Heart right ventricle (tissue), 16 donors: ENCODE measurements around the gene SLC30A2. TPM values are rescaled to one million over a fixed set of nuclear protein-coding genes. Genes with fewer than 3 reads are reported as not detected.
A peak's percentile ranks its signal among the peaks of the same experiment; 100 is the strongest.

Source experiments
- ATAC-seq, 8 donors: fragments of 200-7000 bp; cut with Tn5 transposase; one replicate each; pipeline ENCODE4 v1.9.1; 2020; ENCODE audit warnings: mild to moderate bottlenecking in 8 of 8, moderate library complexity in 8 of 8, moderate number of reproducible peaks in 1 of 8
- DNase-seq, 2 donors: peaks; one replicate each; pipeline ENCODE4 v3.0.0-alpha.2; 2020
- H3K27ac ChIP-seq, 10 donors: fragments of 200-600 bp; sonication (generic) in 2 of 10; one replicate each; pipeline versions ENCODE4 v1.5.0 to v1.8.0; 2020 to 2022; ENCODE audit warnings: mild to moderate bottlenecking in 3 of 10
- H3K27me3 ChIP-seq, 7 donors: fragments of 200-600 bp; one replicate each; pipeline ENCODE4 v1.8.0; 2021 to 2022; ENCODE audit warnings: mild to moderate bottlenecking in 2 of 7
- H3K36me3 ChIP-seq, 9 donors: fragments of 200-600 bp; sonication (generic) in 1 of 9; one replicate each; pipeline versions ENCODE4 v1.5.0 to v1.8.0; 2020 to 2022; ENCODE audit warnings: mild to moderate bottlenecking in 2 of 9
- H3K4me1 ChIP-seq, 9 donors: fragments of 200-600 bp; sonication (generic) in 1 of 9; one replicate each; pipeline versions ENCODE4 v1.5.0 to v1.8.0; 2020 to 2022; ENCODE audit warnings: mild to moderate bottlenecking in 4 of 9
- H3K4me3 ChIP-seq, 10 donors: fragments of 200-600 bp; sonication (generic) in 2 of 10; one replicate each; pipeline versions ENCODE4 v1.5.0 to v1.8.0; 2020 to 2022; ENCODE audit warnings: mild to moderate bottlenecking in 7 of 10, moderate library complexity in 2 of 10
- H3K9me3 ChIP-seq, 11 donors: fragments of 200-600 bp in 10 of 11; sonication (generic) in 2 of 11; one replicate each; pipeline versions ENCODE4 v1.5.0 to v1.8.0; 2013 to 2022; ENCODE audit warnings: mild to moderate bottlenecking in 2 of 11, control low read depth in 1 of 11, moderate library complexity in 1 of 11
- CTCF ChIP-seq, 9 donors: fragments of 200-600 bp; sonication (generic) in 2 of 9; IDR thresholded peaks; one replicate each; pipeline versions ENCODE4 v1.5.0 to v1.8.0; 2021 to 2022; ENCODE audit warnings: antibody characterized with exemption in 9 of 9, mild to moderate bottlenecking in 5 of 9, moderate library complexity in 1 of 9
- WGBS, 2 donors: extraction: QIAGEN DNeasy Blood & Tissue Kit; methylation state at CpG; one replicate each; pipeline ENCODE4 v1.1.7; 2013; ENCODE audit warnings: inconsistent platforms in 1 of 2; 5-methylcytosine and 5-hydroxymethylcytosine counted together
- intact Hi-C, 10 donors: fragments of 100-400 bp; cut with DNase I; formaldehyde crosslinking; loops; one replicate each; pipeline versions ENCODE4 v1.11.1 to v1.14.2; 2022
- polyA plus RNA-seq, 2 donors: library from polyadenylated mRNA; stranded (reverse); fragments of 200-250 nt; gene quantifications; one replicate each; pipeline ENCODE4 v1.2.3, GENCODE V29; 2013
- total RNA-seq, 10 donors: library from RNA; stranded (reverse); fragmentation: NEBNext Ultra II Directional in 3 of 10; extraction: Animal tissue kit (Norgen Biotek cat#: 25700) in 3 of 10; gene quantifications; one replicate each; pipeline versions ENCODE4 v1.2.1 to v1.2.4, GENCODE V29; 2021 to 2023
- donor health status: Arrhythmogenic right ventricular cardiomyopathy.
- donor health status: ischemic (EF 13 %, LVEDD 7.1; RV severe dilation, severe dysfunction).
- donor health status: healthy with polysubstance abuse.
- donor health status: DM: no; HTN: yes; CAD: no.
- donor health status: DM: no; HTN: no; CAD: no.
- donor health status: ischemic (EF 25% LVEDD 6.9; RV normal size, moderate dysfunction).
- donor health status: ischemic (EF 25% LVEDD 5.7; RV mildly dilated, moderate dysfunction).
- donor health status: healthy.
- donor health status: DM: yes; HTN: yes; CAD: no.
- donor health status: Ischemic cardiomyopathy.
- donor health status: ischemic (EF 35%, LVEDD 5.7; RV mildly dilated, moderate dysfunction).
- donor health status: nonischemic (EF 11% LVEDD 7.7; RV severe dilation, severe dysfunction).
- donor health status: DM: yes; HTN: yes; CAD: no.
- donor health status: PGD.
- donor health status: ischemic (EF 29% LVEDD 5.4; RV normal size, mild dysfunction).
- donor health status: nonischemic (EF 23%, LVEDD 6.1; RV moderate dilation, normal function).

Gene SLC30A2
- total and polyA plus RNA-seq, 12 donors: 0.97 to 14.4 (median 6.2) TPM

- Histone ChIP-seq H3K4me3 (no peak overlapping the region), H3K27ac (no peak overlapping the region), H3K9me3 (no peaks in the 10 kb centered on the region), H3K4me1 (peaks cover 0 to 14% (median 6%) of the 10 kb centered on the region in 9 donors), H3K36me3 (peaks cover 0 to 9% (median 0%) of the 10 kb centered on the region in 9 donors), H3K27me3 (no peaks in the 10 kb centered on the region)
- DNase-seq: no peak
- 90 to 93% methylated on average over 4 of the region's 4 CpGs for WGBS, 2 donors
- intact Hi-C loops: no loop called here
- no peak for TF ChIP-seq CTCF (IDR thresholded peaks at IDR 0.05)
- ATAC-seq: no peak
These were observed 42.7 kb downstream of the SLC30A2 start for GRCh38 chr1:26003262-26003661.

- H3K9me3 ChIP-seq: no peaks in the 10 kb centered on the region
- intact Hi-C loops: loop anchor here in 7 of 10 donors (2.0 to 5.0 kb wide), 5 partner anchors 94 to 178 kb away; no protein-coding TSS in a partner anchor
- 76 to 80% methylated on average over 18 of the region's 18 CpGs for WGBS, 2 donors
- H3K4me3 ChIP-seq: no peak overlapping the region
- no peak for TF ChIP-seq CTCF (IDR thresholded peaks at IDR 0.05)
- ATAC-seq (no peak), DNase-seq (no peak)
- no peaks in the 10 kb centered on the region for H3K27me3 ChIP-seq
- H3K27ac ChIP-seq: no peak overlapping the region
- H3K36me3 ChIP-seq: no peaks in the 10 kb centered on the region
- H3K4me1 ChIP-seq: peaks cover 4 to 20% (median 18%) of the 10 kb centered on the region in 9 donors
These were observed 46.7 kb downstream of the SLC30A2 start for GRCh38 chr1:25999041-25999800.

- H3K4me1 ChIP-seq: peaks cover 4 to 31% (median 19%) of the 10 kb centered on the region in 9 donors
- H3K27ac ChIP-seq: peak within 1 kb of the TSS; percentile 19 to 89 (median 86)
- peak; percentile 93 to 99 (median 98) for TF ChIP-seq CTCF (IDR thresholded peaks at IDR 0.05)
- H3K36me3 ChIP-seq: no peaks in the 10 kb centered on the region
- WGBS, 2 donors: 1% methylated on average over 47 of the region's 47 CpGs
- no peaks in the 10 kb centered on the region for H3K9me3 ChIP-seq
- no peaks in the 10 kb centered on the region for H3K27me3 ChIP-seq
- H3K4me3 ChIP-seq: peak within 1 kb of the TSS; percentile 34 to 88 (median 65)
- intact Hi-C loops: loop anchor here (1.0 to 5.0 kb wide), 6 partner anchors 93 to 177 kb away; no protein-coding TSS in a partner anchor
- DNase-seq (peak; percentile 96 to 99), ATAC-seq (peak; percentile 99 to 100 (median 100))
These were observed 47.8 kb downstream of the SLC30A2 start, which contains the start of gene PAFAH2 for GRCh38 chr1:25997828-25998761. Gene PAFAH2 (minus strand): TSS chr1:25998063. CDS start chr1:25990816, 7,247 bp downstream.
